HEK293T (cell line): ENCODE measurements around the gene ACSL3.
A peak's percentile ranks its signal among the peaks of the same experiment; 100 is the strongest.

Experiments
- CTCF ChIA-PET: fragments of 350-600 bp; formaldehyde crosslinking; extraction: SDS; loops from one replicate; lab custom pipeline; 2021; ENCODE audit warnings: antibody characterized with exemption, inconsistent platforms; lab: Yijun Ruan, JAX
- POLR2A ChIA-PET: fragments of 350-600 bp; formaldehyde crosslinking; extraction: SDS; loops from one replicate; lab custom pipeline; 2020; ENCODE audit warnings: antibody characterized with exemption, inconsistent platforms; lab: Yijun Ruan, JAX
- DNase-seq: peaks from one replicate; pipeline ENCODE4 v3.0.0; 2012; ENCODE audit warnings: mixed read lengths; ENCODE audit errors: extremely low spot score
- ARNT ChIP-seq: fragments of 450-650 bp; IDR thresholded peaks from 2 replicates; pipeline ENCODE4 v1.6.1; 2017; ENCODE audit warnings: mild to moderate bottlenecking
- BHLHE40 ChIP-seq: fragments of 450-650 bp; IDR thresholded peaks from 2 replicates; pipeline ENCODE4 v1.6.1; 2016; ENCODE audit warnings: mild to moderate bottlenecking, moderate library complexity, borderline replicate concordance
- CTBP1 ChIP-seq: fragments of 450-650 bp; IDR thresholded peaks from 2 replicates; pipeline ENCODE4 v1.6.1; 2016; ENCODE audit warnings: borderline replicate concordance
- ELF4 ChIP-seq: fragments of 450-650 bp; IDR thresholded peaks from 2 replicates; pipeline ENCODE4 v1.6.1; 2017; ENCODE audit warnings: antibody characterized with exemption
- FOXA1 ChIP-seq: fragments of 450-650 bp; IDR thresholded peaks from 2 replicates; pipeline ENCODE4 v1.6.1; 2016; ENCODE audit warnings: mild to moderate bottlenecking
- FOXK2 ChIP-seq: fragments of 450-650 bp; IDR thresholded peaks from 2 replicates; pipeline ENCODE4 v1.6.1; 2016; ENCODE audit warnings: mild to moderate bottlenecking
- FOXM1 ChIP-seq: fragments of 450-650 bp; IDR thresholded peaks from 2 replicates; pipeline ENCODE4 v1.6.1; 2017; ENCODE audit warnings: mild to moderate bottlenecking, borderline replicate concordance
- HDGF ChIP-seq: fragments of 450-650 bp; IDR thresholded peaks from 2 replicates; pipeline ENCODE4 v1.6.1; 2017; ENCODE audit warnings: antibody characterized with exemption, borderline replicate concordance
- L3MBTL2 ChIP-seq: fragments of 450-650 bp; conservative IDR thresholded peaks from 2 replicates; pipeline ENCODE4 v1.6.1; 2016; ENCODE audit warnings: mild to moderate bottlenecking
- LEF1 ChIP-seq: fragments of 450-650 bp; IDR thresholded peaks from 2 replicates; pipeline ENCODE4 v1.6.1; 2017; ENCODE audit warnings: mild to moderate bottlenecking, borderline replicate concordance
- NFRKB ChIP-seq: fragments of 450-650 bp; IDR thresholded peaks from 2 replicates; pipeline ENCODE4 v1.6.1; 2016; ENCODE audit warnings: mild to moderate bottlenecking, moderate library complexity
- SP1 ChIP-seq: fragments of 450-650 bp; IDR thresholded peaks from 2 replicates; pipeline ENCODE4 v1.6.1; 2017
- SUZ12 ChIP-seq: fragments of 450-650 bp; IDR thresholded peaks from 2 replicates; pipeline ENCODE4 v1.6.1; 2016; ENCODE audit warnings: mild to moderate bottlenecking
- TARDBP ChIP-seq: fragments of 450-650 bp; IDR thresholded peaks from 2 replicates; pipeline ENCODE4 v1.6.1; 2016
- ZNF384 ChIP-seq: fragments of 450-650 bp; IDR thresholded peaks from 2 replicates; pipeline ENCODE4 v1.6.1; 2016
- TF ChIP-seq, protein P1 (sequence below): fragments of 450-650 bp; IDR thresholded peaks from 2 replicates; pipeline ENCODE4 v1.6.1; 2016

ACSL3 gene

DNA sequence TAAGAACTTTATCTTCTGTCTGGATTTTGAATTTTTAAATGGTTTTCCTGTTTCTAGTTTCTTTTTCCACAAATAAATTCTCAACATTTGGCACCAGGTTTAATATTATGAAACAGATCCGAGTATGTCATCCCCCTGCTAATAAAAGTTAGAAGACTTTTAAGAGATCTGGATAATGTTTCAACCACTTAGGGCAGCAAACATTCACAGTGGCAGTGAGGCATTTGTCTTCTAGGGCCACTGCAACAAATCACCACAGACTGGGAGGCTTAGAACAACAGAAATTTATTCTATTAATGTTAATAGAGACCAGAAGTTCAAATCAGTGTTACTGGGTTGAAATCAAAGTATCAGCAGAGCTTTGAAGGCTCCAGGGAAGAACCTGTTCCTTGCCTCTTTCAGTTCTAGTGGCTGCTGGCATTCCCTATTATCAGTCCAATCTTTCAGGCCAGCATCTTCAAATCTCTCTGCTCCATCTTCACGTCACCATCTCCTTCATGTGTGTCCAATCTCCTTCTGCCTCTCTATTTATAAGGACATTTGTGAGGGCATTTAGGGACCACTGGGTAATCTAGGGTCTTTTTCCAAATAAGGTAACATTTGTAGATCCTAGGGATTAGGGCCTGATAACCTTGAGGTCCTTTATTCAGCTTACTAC, 23.4 kb downstream of the ACSL3 start:
- TF ChIP-seq FOXK2 (no peak), ZNF384 (no peak), ELF4 (no peak), SUZ12 (no peak), L3MBTL2 (no peak)
- TF ChIP-seq, protein P1, sequence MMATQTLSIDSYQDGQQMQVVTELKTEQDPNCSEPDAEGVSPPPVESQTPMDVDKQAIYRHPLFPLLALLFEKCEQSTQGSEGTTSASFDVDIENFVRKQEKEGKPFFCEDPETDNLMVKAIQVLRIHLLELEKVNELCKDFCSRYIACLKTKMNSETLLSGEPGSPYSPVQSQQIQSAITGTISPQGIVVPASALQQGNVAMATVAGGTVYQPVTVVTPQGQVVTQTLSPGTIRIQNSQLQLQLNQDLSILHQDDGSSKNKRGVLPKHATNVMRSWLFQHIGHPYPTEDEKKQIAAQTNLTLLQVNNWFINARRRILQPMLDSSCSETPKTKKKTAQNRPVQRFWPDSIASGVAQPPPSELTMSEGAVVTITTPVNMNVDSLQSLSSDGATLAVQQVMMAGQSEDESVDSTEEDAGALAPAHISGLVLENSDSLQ = peak; percentile 68
- CTCF ChIA-PET = interaction anchor here (1.1 kb wide), 1 partner anchor 25 kb away, joined by 3 read pairs; no protein-coding TSS in a partner anchor
- POLR2A ChIA-PET = no interaction called here
- DNase-seq = no peak

DNA sequence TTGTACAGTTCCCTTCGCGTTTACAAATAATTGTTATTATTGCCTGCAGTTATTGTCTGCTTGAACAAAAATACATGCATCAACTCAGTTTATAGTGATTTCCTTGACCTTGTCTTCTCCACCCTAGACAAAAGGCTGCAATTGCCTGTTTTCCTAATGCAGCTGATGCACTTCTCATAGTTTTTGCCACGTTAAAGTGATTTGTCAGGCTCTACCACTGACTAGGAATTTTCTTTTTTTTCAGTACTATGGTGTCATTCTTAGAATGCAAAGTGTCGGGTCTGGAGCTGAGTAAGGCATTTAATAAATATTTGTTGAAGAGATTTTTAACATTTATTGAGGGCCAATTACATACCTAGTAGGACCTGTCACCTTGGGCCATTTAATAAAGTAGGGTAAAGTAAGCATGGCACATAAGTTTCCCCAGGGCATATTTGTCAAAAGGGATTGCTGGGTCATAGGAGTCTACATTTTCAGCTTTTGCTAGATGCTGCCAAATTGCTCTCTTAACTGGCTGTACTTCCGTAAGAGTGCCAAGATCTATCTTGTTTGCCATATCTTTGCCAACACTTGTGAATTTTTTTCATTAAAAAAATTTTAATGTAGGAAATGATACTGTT, 24.1 kb downstream of the ACSL3 start:
- no peak for DNase-seq
- POLR2A ChIA-PET = no interaction called here
- CTCF ChIA-PET = interaction anchor here (1.1 kb wide), 1 partner anchor 25 kb away, joined by 3 read pairs; no protein-coding TSS in a partner anchor
- TF ChIP-seq TARDBP = no peak
- TF ChIP-seq CTBP1 = no peak
- TF ChIP-seq FOXM1 = no peak
- no peak for TF ChIP-seq FOXK2

DNA sequence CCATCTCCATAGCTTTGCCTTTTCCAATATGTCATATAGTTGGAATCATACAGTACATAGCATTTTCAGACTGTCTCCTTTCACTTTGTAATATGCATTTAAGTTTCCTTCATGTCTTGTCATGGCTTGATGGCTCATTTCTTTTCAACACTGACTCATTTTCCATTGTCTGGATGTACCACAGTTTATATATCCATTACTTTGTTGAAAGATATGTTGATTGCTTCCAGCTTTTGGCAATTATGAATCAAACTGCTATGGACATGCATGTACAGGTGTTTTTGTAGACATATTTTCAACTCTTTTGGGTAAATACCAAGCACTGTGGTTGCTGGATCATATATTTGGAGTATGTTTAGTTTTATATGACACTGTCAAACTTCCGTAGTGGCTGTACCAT, 26.3 kb downstream of the ACSL3 start:
- DNase-seq = no peak
- TF ChIP-seq LEF1 (no peak), BHLHE40 (no peak), ELF4 (no peak), SP1 (no peak), CTBP1 (no peak), FOXM1 (no peak)
- CTCF ChIA-PET = no interaction called here
- POLR2A ChIA-PET = no interaction called here

DNA sequence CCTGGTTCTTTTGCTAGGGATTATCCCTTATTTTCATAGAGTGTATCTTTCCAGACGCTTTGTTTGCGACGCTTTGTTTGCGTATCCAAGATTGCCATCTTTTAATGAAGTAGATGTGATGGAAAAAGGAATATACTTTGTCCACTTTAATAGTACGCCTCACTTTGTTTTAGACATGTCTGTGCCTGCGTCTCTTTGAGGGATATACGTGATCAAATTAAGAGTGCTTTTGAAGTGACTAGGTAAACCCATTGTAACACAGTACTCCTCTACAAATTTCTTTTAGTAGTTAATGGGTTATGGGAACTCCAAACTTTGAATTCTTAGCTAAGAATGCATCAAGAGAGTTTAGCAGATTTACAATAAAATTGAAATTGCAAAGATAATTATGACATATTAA, 27.9 kb downstream of the ACSL3 start:
- TF ChIP-seq SUZ12 (no peak), FOXK2 (no peak), FOXA1 (no peak), CTBP1 (no peak), ZNF384 (no peak), FOXM1 (no peak), ARNT (no peak), SP1 (no peak), HDGF (no peak), L3MBTL2 (no peak), TARDBP (no peak), ELF4 (no peak), LEF1 (no peak), NFRKB (no peak), BHLHE40 (no peak)
- TF ChIP-seq, protein P1 = no peak
- ChIA-PET CTCF (no interaction called here), POLR2A (no interaction called here)
- DNase-seq = no peak

DNA sequence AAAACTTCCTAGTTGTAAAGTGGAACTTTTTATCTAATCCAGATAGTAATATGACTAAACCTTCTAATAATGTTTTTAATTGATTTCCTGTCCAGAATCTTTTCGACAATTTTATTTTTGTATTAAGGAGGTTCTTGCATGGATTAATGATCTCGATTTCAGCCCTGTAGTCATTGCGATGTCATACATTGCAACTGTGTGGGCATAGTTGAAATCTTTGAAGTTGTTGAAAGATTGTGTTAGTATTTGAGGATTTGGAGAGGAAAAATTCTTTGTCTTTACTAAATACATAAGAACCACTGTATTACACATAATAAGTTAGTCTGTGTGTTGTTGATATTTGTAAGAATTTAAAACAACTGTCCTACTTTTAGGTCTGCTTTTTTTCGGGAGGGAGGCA, 31.1 kb downstream of the ACSL3 start:
- TF ChIP-seq FOXM1 (no peak), FOXA1 (no peak), ARNT (no peak), L3MBTL2 (no peak), FOXK2 (no peak), ZNF384 (no peak), CTBP1 (no peak), ELF4 (no peak), HDGF (no peak), BHLHE40 (no peak), SP1 (no peak), NFRKB (no peak), LEF1 (no peak), TARDBP (no peak)
- TF ChIP-seq, protein P1 = no peak
- ChIA-PET CTCF (no interaction called here), POLR2A (no interaction called here)
- DNase-seq = no peak

DNA sequence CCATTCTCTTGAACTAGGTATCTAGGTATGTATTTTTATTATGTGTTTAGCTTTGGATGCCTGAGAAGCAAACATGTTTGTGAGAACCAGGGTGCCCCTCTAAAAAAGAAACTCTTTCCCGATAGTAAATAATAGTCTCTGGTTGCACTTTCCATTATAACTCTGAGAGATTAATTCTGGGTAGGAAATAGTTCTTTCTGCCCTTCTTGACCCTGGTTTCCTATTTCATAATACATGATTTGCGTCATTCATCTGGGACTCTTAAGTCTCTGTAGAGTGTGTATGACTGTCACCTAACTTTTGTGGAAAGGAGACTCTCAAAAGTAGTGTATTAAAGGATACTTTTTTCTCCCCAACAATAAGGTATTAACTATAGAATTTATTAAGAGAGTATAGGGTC, 31.5 kb downstream of the ACSL3 start:
- CTCF ChIA-PET = interaction anchor here (0.7 kb wide), 1 partner anchor 11 kb away, joined by 3 read pairs; no protein-coding TSS in a partner anchor
- no peak for DNase-seq
- TF ChIP-seq ARNT (no peak), LEF1 (no peak), HDGF (no peak), L3MBTL2 (no peak), SUZ12 (no peak), FOXK2 (no peak), ZNF384 (no peak), NFRKB (no peak)
- TF ChIP-seq, protein P1 = no peak
- POLR2A ChIA-PET = no interaction called here
